MCF 10A (cell line): ENCODE measurements around the gene PLXND1. TPM values are rescaled to one million over a fixed set of nuclear protein-coding genes. Genes with fewer than 3 reads are reported as not detected.

Experiments used
- BruUV-seq: library from RNA; stranded (reverse); fragments of 400-500 nt; replicated peaks from 2 replicates; lab custom pipeline; 2021; lab: Mats Ljungman, UMichigan
- CTCF ChIA-PET: fragments of 300-600 bp; sonication (Branson Sonifier 250); formaldehyde crosslinking; extraction: SDS; loops from one replicate; lab custom pipeline; 2021; ENCODE audit warnings: antibody characterized with exemption, inconsistent platforms; lab: Yijun Ruan, JAX
- POLR2A ChIA-PET: fragments of 300-600, 350-650 bp; sonication (Branson Sonifier 250); formaldehyde crosslinking; extraction: SDS; loops from one replicate; lab custom pipeline; 2020; ENCODE audit warnings: antibody characterized with exemption, inconsistent platforms; lab: Yijun Ruan, JAX
- DNase-seq: peaks from one replicate; pipeline ENCODE4 v3.0.0-alpha.2; 2018; ENCODE audit not compliant: unreplicated experiment
- H3K27ac Mint-ChIP-seq: one replicate; pipeline ENCODE4 v1.8.0; 2022; ENCODE audit warnings: mild to moderate bottlenecking, low read depth, mixed read lengths; ENCODE audit not compliant: unreplicated experiment
- H3K27me3 Mint-ChIP-seq: one replicate; pipeline ENCODE4 v1.8.0; 2022; ENCODE audit warnings: mixed read lengths; ENCODE audit not compliant: insufficient read depth, unreplicated experiment
- H3K36me3 Mint-ChIP-seq: one replicate; pipeline ENCODE4 v1.8.0; 2022; ENCODE audit warnings: mild to moderate bottlenecking, moderate library complexity, mixed read lengths; ENCODE audit not compliant: insufficient read depth, unreplicated experiment
- H3K4me1 Mint-ChIP-seq: one replicate; pipeline ENCODE4 v1.8.0; 2022; ENCODE audit warnings: mixed read lengths; ENCODE audit not compliant: insufficient read depth, unreplicated experiment
- H3K4me3 Mint-ChIP-seq: one replicate; pipeline ENCODE4 v1.8.0; 2022; ENCODE audit warnings: mild to moderate bottlenecking, moderate library complexity, mixed read lengths; ENCODE audit not compliant: unreplicated experiment
- H3K9me3 Mint-ChIP-seq: one replicate; pipeline ENCODE4 v1.8.0; 2022; ENCODE audit warnings: mixed read lengths; ENCODE audit not compliant: unreplicated experiment
- intact Hi-C: fragments of 100-400 bp; cut with micrococcal nuclease; formaldehyde crosslinking; loops from 2 replicates; pipeline ENCODE4 v1.14.1; 2022
- total RNA-seq: library from RNA; stranded (reverse); gene quantifications from 2 replicates; pipeline ENCODE4 v1.2.3, GENCODE V29; 2022
- TF ChIP-seq, protein P1 (sequence below): fragments of 200-600 bp; IDR thresholded peaks from one replicate; pipeline ENCODE4 v1.8.0; 2022; ENCODE audit warnings: antibody characterized with exemption, mild to moderate bottlenecking; ENCODE audit not compliant: unreplicated experiment

The PLXND1 gene
- total RNA-seq, 1 experiment from 2014 or later = 5.6 TPM

DNA sequence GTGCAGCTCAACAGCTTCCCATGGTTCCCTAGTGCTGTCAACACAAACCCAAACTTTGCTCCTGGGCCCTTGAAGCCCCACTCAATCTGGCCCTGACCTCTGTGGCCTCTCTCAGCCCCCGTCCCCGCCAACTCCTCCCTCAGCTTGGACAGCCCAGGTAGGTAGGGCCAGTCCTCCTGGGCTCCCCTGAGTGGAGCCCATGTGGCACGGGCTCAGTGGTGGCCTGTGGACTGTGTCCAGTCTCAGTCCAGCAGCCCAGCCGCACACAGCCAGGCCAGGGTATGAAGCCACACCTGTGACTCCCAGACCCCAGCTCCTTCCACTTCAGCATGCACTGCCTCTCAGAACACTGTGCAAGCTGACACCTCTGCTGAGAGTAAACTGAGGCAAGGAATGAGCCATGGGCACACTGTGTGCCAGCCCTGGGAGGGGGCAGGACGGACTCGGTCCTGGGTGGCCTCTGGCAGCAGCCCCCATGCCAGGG, 11.5 kb downstream of the PLXND1 start:
- no TSS peak for BruUV-seq
- DNase-seq = no peak
- no peaks in the 10 kb centered on the region for H3K27me3 Mint-ChIP-seq
- H3K4me3 Mint-ChIP-seq = no peak overlapping the region
- ChIA-PET CTCF (interaction anchor here (0.8 to 1.1 kb wide), 2 partner anchors 93 to 98 kb away, joined by 3 to 4 read pairs; no protein-coding TSS in a partner anchor), POLR2A (interaction anchor here (0.5 to 0.6 kb wide), 2 partner anchors 22 to 1837 kb away, joined by 3 to 4 read pairs; no protein-coding TSS in a partner anchor)
- no peaks in the 10 kb centered on the region for H3K4me1 Mint-ChIP-seq
- TF ChIP-seq, protein P1, sequence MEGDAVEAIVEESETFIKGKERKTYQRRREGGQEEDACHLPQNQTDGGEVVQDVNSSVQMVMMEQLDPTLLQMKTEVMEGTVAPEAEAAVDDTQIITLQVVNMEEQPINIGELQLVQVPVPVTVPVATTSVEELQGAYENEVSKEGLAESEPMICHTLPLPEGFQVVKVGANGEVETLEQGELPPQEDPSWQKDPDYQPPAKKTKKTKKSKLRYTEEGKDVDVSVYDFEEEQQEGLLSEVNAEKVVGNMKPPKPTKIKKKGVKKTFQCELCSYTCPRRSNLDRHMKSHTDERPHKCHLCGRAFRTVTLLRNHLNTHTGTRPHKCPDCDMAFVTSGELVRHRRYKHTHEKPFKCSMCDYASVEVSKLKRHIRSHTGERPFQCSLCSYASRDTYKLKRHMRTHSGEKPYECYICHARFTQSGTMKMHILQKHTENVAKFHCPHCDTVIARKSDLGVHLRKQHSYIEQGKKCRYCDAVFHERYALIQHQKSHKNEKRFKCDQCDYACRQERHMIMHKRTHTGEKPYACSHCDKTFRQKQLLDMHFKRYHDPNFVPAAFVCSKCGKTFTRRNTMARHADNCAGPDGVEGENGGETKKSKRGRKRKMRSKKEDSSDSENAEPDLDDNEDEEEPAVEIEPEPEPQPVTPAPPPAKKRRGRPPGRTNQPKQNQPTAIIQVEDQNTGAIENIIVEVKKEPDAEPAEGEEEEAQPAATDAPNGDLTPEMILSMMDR = no peak
- H3K36me3 Mint-ChIP-seq = no peaks in the 10 kb centered on the region
- H3K9me3 Mint-ChIP-seq = no peaks in the 10 kb centered on the region
- H3K27ac Mint-ChIP-seq = no peak overlapping the region
- intact Hi-C loops = no loop called here

DNA sequence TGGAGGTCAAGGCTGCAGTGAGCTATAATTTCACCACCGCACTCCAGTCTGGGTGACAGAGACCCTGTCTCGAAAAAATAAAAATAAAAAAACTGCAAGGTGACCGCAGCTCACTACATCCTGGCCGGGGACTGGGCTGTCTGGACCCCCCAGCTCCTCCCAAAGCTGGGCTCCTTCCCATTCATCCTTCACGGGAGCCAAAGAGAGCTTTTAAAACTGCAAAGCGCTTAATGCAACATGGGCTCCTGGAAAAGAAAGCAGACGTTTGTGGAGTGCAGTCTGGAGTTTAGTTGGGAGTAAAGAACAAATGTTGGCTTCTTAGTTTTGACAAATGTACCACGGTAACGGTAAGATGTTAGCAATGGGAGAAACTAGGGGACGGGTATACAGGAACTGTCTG, 12.1 kb downstream of the PLXND1 start:
- CTCF ChIA-PET = interaction anchor here (0.8 kb wide), 1 partner anchor 93 kb away, joined by 3 read pairs; no protein-coding TSS in a partner anchor

DNA sequence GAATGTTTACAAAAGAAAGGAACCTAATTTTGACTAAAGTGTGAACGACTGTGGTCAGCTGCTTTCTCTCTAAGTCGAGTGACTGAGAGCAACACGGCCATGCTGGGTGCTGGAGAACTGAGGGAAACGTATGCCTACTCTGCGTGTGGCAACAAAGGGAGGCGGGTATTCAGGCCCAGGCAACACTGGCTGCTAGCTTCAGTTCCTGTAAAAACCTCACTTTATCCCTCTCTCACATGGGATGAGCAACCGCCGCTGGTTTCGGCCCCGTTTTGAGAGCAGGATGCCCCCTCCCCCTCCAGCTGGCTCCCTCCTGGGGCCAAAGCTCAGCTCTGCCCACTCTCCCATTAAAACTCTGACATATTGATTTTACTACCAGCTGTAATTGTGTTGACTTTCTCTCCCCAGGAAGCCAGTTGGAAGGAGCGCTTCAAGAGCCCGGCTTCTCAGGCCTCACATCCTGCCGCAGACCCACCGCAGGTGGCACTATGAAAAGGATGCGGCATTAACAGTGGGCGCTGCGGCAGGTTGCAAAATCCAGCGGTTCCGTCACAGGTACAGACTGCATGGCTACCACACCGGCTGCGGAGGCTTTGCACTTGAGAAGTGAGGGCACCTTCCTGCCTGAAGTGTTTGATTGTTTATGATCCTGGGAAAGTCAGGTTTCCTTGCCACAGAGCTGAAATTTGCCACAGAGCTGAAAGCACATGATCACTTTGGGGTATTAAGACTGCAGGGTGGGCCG, 12.7 kb downstream of the PLXND1 start:
- Mint-ChIP-seq H3K9me3 (no peaks in the 10 kb centered on the region), H3K27me3 (no peaks in the 10 kb centered on the region), H3K36me3 (no peaks in the 10 kb centered on the region), H3K27ac (no peak overlapping the region), H3K4me3 (no peak overlapping the region), H3K4me1 (no peaks in the 10 kb centered on the region)
- intact Hi-C loops = no loop called here
- TF ChIP-seq, protein P1 = no peak
- no peak for DNase-seq
- CTCF ChIA-PET = interaction anchor here (0.9 kb wide), 1 partner anchor 13 kb away, joined by 5 read pairs; no protein-coding TSS in a partner anchor
- POLR2A ChIA-PET = interaction anchor here (0.8 kb wide), 1 partner anchor 9 kb away, joined by 4 read pairs; no protein-coding TSS in a partner anchor
- BruUV-seq = no TSS peak

More for the DNA sequence above, 12.1 kb downstream of the PLXND1 start:
- TF ChIP-seq, protein P1 = no peak
- no peak overlapping the region for H3K4me3 Mint-ChIP-seq
- no peaks in the 10 kb centered on the region for H3K4me1 Mint-ChIP-seq
- H3K9me3 Mint-ChIP-seq = no peaks in the 10 kb centered on the region
- POLR2A ChIA-PET = interaction anchor here (0.8 kb wide), 1 partner anchor 8 kb away, joined by 4 read pairs; no protein-coding TSS in a partner anchor
- BruUV-seq = no TSS peak
- intact Hi-C loops = no loop called here
- no peak overlapping the region for H3K27ac Mint-ChIP-seq
- no peaks in the 10 kb centered on the region for H3K36me3 Mint-ChIP-seq
- no peaks in the 10 kb centered on the region for H3K27me3 Mint-ChIP-seq
- DNase-seq = no peak

DNA sequence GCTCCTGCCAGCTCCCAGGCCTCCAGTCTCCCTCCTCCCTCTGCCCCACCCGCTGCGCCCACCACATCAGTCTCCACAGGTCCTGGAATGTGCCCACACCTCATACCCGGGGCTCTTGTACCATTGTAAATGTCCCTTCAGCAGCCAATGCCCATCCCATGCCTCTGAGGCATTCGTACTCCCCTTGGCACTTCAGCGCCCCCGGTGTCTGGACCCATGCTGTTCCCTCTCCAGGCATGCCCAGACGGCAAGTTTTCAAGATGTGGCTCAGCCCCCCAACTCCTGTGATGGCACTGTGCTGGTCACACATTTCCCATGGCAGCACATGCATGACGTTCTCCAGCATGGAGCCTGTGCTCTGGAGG, 13.3 kb downstream of the PLXND1 start:
- Mint-ChIP-seq H3K27me3 (no peaks in the 10 kb centered on the region), H3K4me1 (no peaks in the 10 kb centered on the region), H3K9me3 (no peaks in the 10 kb centered on the region), H3K27ac (no peak overlapping the region), H3K36me3 (no peaks in the 10 kb centered on the region), H3K4me3 (no peak overlapping the region)
- ChIA-PET POLR2A (interaction anchor here (1.0 kb wide), 1 partner anchor 275 kb away, joined by 3 read pairs; no protein-coding TSS in a partner anchor), CTCF (interaction anchor here (0.9 kb wide), 1 partner anchor 12 kb away, joined by 5 read pairs; no protein-coding TSS in a partner anchor)
- intact Hi-C loops = no loop called here
- TF ChIP-seq, protein P1 = no peak
- no TSS peak for BruUV-seq
- no peak for DNase-seq
